Activated CD8-positive, alpha-beta memory T cell treated with anti-CD3 and anti-CD28 coated beads for 48 hours (primary cell): ENCODE data around the gene CFAP97D2.
"Not testable (repeated sequence)": the region's sequence is repeated elsewhere in the genome, so short reads cannot be mapped to it uniquely, and the experiment has no call there.

Experiments
- DNase-seq, 3 experiments: peaks; one replicate each; pipeline ENCODE4 v3.0.0-alpha.2; 2020; ENCODE audit warnings: low read depth in 2 of 3, low spot score in 2 of 3

CFAP97D2 gene

DNA sequence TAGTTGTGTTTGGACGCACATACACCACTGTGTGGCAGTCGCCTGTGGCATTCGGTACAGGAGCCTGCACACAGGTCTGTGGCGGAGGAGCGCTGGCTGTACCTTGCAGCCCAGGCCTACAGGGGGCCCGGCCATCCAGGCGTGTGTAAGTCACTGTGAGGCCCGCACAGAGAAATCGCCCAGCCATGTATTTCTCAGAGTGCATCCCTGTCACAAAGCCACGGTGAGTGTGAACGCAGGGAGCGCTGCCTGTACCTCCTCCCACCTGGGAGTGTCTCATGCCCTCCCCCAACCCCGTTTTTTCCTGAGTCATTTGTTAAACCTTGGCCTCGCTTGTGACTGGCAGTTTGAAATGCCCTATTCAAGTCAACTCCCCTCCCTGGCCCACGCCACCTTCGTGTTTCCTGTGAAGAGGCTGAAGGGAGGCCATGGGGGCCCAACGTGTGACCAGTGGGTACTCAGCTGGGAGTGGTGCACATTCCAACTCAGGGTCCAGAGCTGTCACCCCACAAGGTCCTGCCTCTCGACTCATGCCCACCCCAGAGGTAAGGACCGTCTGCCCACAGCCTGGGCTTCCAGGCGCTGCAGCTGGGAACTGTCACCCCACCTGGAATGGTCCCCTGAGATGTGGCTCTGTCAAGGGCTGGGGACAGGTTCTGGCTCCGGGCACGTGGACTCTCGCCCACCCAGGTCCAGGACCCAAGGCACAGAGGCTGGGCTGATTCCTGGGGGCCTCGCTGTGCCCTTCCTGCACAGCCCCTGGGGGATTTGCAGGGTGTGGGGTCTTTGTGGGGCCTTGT, 35.1 kb upstream of the CFAP97D2 start:
- no peak for DNase-seq

DNA sequence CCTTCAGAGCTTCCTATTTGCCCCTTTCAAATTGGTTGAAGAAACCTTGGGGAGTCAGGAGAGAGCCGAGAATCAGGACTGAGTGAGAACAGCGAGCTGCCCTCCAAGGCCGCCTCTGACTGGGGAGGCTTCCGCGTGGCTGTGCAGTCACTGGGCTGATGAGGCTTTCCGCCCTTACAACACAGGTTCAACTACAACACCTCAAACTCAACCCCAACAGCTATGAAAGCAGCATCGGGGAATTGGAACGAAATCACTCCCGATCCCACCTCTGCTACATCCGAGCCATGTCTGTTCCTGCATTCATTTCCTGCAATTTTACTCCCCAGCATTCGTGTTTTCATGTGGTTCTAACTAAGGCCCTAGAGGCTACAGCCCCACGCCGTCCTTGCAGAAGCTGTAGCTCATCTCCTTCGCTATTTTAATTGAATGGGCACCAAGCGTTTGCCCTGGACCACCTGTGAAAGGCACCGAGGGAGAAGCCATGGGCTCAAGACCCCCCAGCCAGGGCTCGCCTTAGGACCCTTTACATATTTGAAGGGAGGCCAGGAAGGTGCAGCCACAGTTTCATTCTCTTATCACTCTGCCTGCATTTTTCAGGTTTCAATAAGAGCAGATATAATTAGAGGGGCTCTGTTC, 34.3 kb upstream of the CFAP97D2 start:
- no peak for DNase-seq

DNA sequence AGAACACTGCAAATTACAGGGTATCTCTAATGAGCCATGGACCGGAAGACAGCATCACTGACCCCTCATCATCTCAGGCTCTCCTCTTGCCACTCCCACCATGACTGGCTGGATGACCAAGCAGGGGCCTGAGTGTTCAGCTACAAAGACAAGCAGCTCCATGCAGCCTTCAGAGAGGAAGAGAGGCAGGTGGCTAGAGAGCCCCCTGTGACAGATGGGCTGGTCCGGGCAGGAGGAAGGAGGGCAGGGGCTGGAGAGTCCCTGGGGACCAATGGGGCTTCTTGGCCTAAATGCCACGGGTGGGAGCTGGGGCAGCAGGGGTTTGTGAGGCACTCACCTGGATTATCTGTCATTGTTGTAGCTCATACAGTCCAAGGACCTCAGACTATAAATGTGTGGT, 33.8 kb upstream of the CFAP97D2 start:
- no peak for DNase-seq

- DNase-seq = no peak
Measured at GRCh38 chr13:114145722-114146121, 33.3 kb upstream of the CFAP97D2 start.

GRCh38 chr13:114146173-114146572, 32.9 kb upstream of the CFAP97D2 start:
- no peak for DNase-seq

- DNase-seq = no peak
Measured at GRCh38 chr13:114146629-114147028, 32.4 kb upstream of the CFAP97D2 start.

DNA sequence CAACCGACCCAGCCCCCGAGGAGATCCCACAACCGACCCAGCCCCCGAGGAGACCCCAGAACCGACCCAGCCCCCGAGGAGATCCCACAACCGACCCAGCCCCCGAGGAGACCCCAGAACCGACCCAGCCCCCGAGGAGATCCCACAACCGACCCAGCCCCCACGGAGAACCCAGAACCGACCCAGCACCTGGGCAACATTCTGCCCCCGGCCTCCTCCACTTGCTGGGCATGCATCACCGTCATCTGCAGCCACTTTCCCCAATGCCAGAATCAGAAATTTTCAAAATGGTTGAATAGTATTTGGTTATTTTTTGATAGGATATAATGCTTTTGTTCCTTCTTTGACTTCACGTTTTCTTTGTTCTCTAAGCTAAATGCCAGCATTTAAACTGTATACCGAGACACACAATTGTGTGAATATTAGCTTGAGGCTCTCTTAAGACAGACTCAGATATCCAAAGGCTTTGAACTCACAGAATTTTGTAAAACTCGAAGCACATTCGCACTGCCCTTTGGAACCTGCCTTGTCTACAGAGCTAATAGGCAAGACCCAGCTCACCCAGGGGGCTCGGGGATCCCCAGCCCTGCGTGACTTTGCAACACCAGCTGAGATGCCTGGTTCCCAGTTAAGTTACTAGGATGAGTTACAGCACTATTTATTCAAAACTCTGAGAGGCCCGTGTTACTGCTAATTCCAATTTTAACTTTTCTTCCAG, 31.1 kb upstream of the CFAP97D2 start:
- DNase-seq = no peak

DNA sequence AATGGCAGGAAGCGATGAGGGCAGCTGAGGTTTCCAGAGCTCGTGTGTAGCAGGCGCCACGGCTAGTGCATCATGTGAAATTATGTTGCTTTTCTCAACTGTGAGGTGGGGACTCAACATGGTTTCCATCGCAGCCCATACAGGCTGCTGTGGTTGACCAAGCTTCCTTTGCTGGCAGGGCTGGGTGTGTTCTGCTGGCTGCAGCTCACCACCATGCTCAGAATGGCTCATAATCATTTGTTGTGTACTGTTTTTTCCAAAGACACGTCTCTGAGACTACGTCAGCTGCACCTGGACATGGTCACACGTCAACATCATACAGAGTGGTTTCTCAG, 30.6 kb upstream of the CFAP97D2 start:
- peak in 1 of 3 experiments; percentile 68 for DNase-seq

DNA sequence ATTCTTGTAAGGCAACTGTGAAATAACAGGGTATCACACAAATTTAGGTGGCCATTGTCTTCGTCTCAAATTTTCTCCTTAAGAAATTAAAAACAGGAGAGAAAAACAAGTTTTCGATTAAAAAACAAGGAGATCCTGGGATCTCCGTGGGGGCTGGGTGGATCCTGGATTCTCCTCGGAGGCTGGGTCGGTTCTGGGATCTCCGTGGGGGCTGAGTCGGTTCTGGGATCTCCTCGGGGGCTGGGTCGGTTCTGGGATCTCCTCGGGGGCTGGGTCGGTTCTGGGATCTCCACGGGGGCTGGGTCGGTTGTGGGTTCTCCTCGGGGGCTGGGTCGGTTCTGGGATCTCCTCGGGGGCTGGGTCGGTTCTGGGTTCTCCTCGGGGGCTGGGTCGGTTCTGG, 30.2 kb upstream of the CFAP97D2 start:
- DNase-seq = not testable (repeated sequence)

GRCh38 chr13:114149774-114150740, 29.0 kb upstream of the CFAP97D2 start:
- DNase-seq = no peak

- DNase-seq = no peak
Measured at GRCh38 chr13:114151031-114151430, 28.0 kb upstream of the CFAP97D2 start.

- DNase-seq = no peak
Measured at GRCh38 chr13:114151565-114152284, 27.3 kb upstream of the CFAP97D2 start.

DNA sequence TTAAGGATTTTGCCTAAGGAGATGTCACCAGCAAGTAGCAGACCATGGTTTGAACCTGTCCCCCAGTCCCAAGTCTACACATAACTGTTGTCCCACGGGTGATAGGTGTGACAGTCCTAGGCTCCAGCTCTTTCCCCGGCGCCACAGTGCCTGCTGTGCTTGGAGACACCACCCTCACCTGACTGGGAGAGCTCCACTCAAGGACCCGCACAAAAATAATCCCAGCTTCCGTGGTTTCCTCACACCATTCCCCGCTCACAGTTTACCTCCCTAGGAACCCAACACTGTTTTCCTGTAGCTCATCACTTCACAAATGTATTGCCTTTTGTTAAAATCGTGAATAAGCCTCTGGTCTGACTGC, 26.8 kb upstream of the CFAP97D2 start:
- DNase-seq = no peak

GRCh38 chr13:114152831-114153371, 26.2 kb upstream of the CFAP97D2 start:
- DNase-seq = no peak

- DNase-seq = no peak
Measured at GRCh38 chr13:114153485-114154080, 25.5 kb upstream of the CFAP97D2 start.

- DNase-seq = no peak
Measured at GRCh38 chr13:114154476-114154875, 24.6 kb upstream of the CFAP97D2 start.

- no peak for DNase-seq
Measured at GRCh38 chr13:114155320-114155719, 23.7 kb upstream of the CFAP97D2 start.

DNA sequence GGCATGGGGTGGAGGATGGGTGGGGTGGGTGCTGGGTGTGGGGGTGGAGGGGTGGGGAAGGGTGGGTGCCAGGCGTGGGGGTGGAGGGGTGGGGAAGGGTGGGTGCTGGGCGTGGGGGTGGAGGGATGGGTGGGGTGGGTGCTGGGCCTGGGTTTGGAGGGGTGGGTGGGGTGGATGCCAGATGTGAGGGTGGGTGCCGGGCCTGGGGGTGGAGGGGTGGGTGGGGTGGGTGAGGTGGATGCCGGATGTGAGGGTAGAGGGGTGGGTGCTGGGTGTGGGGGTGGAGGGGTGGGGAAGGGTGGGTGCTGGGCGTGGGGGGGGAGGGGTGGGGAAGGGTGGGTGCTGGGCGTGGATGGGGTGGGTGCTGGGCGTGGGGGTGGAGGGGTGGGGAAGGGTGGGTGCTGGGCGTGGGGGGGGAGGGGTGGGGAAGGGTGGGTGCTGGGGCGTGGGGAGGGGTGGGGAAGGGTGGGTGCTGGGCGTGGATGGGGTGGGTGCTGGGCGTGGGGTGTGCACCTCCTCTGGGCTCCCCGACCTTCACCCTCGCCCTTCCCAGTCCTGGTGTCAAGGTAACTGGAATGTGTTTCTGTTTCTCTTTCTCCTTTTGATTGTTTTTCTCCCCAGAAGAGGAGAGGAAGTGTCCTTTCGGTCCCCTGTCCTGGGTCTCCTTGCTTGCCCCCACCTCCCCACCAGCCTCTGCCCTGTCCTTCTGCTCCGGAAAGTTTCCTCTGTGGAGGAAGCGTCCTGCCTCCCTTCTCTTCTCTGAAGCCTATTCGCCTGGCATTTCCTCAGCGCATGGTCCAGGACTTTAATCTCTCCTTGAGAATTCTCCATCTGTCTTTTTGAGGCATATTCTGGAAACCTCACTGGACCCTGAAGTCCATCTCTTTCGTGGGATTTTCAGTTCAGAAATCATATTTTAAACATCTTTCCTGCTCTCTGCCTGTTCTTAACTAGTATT, 22.9 kb upstream of the CFAP97D2 start:
- no peak for DNase-seq
